Chondrocyte (in vitro differentiated cells): Measurements from ENCODE around the gene LRCH3. TPM values are rescaled to one million over a fixed set of nuclear protein-coding genes. Genes with fewer than 3 reads are reported as not detected.

Experiments used
- DNase-seq: peaks from one replicate; pipeline ENCODE4 v3.0.0; 2021; ENCODE audit warnings: mixed read lengths, low spot score
- H3K27ac Mint-ChIP-seq: one replicate; pipeline ENCODE4 v1.8.0; 2021; ENCODE audit warnings: mild to moderate bottlenecking, moderate library complexity, mixed read lengths; ENCODE audit not compliant: unreplicated experiment
- H3K27me3 Mint-ChIP-seq: 2 replicates; pipeline ENCODE4 v1.8.0; 2021; ENCODE audit warnings: low read depth, mixed read lengths
- H3K36me3 Mint-ChIP-seq: 2 replicates; pipeline ENCODE4 v1.8.0; 2021; ENCODE audit warnings: low read depth, mixed read lengths
- H3K4me1 Mint-ChIP-seq: 2 replicates; pipeline ENCODE4 v1.8.0; 2021; ENCODE audit warnings: low read depth, mild to moderate bottlenecking, mixed read lengths
- H3K4me3 Mint-ChIP-seq: one replicate; pipeline ENCODE4 v1.8.0; 2021; ENCODE audit warnings: mild to moderate bottlenecking, moderate library complexity, mixed read lengths; ENCODE audit not compliant: unreplicated experiment
- H3K9me3 Mint-ChIP-seq: 2 replicates; pipeline ENCODE4 v1.8.0; 2021; ENCODE audit warnings: low read depth, mixed read lengths
- total RNA-seq: library from RNA; stranded (reverse); gene quantifications from 3 replicates; pipeline ENCODE4 v1.2.1, GENCODE V29; 2021
- TF ChIP-seq, protein P1 (sequence below): fragments of 200-600 bp; sonication (generic); IDR thresholded peaks from 2 replicates; pipeline ENCODE4 v1.5.0; 2021; ENCODE audit warnings: antibody characterized with exemption, mild to moderate bottlenecking, moderate library complexity

LRCH3 gene
- total RNA-seq, 1 donor from 2014 or later, result 49.8 TPM

DNA sequence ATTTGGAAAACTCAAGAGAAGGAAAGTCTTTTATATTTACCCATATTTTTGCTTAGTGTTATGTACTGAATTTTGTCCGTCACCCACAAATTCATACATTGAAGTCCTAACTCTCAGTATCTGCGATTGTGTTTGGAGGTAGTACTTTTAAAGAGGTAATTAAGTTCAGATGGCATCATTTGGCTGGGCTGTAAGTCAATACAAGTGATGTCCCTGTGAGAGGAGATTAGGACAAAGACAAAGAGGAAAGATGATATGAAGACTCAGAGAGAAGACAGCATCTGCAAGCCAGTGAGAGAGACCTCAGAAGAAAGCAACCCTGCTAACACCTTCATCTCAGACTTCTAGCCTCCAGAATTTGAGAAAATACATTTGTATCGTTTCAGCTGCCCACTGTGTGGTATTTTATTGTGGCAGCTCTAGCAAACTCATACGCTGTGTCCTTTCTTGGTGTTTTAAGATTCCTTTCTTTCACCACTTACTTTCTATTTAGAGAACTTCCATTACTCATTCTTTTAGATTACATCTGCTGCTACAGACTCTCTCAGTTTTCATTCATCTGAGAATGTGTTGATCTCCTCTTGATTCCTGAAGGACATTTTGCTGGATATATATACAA is 17.0 kb downstream of the LRCH3 start:
- Mint-ChIP-seq H3K27me3 (no peaks in the 10 kb centered on the region), H3K36me3 (no peaks in the 10 kb centered on the region), H3K4me3 (no peak overlapping the region), H3K27ac (peak overlapping the region; percentile 84), H3K9me3 (no peaks in the 10 kb centered on the region), H3K4me1 (peaks cover 44% of the 10 kb centered on the region)
- TF ChIP-seq, protein P1, sequence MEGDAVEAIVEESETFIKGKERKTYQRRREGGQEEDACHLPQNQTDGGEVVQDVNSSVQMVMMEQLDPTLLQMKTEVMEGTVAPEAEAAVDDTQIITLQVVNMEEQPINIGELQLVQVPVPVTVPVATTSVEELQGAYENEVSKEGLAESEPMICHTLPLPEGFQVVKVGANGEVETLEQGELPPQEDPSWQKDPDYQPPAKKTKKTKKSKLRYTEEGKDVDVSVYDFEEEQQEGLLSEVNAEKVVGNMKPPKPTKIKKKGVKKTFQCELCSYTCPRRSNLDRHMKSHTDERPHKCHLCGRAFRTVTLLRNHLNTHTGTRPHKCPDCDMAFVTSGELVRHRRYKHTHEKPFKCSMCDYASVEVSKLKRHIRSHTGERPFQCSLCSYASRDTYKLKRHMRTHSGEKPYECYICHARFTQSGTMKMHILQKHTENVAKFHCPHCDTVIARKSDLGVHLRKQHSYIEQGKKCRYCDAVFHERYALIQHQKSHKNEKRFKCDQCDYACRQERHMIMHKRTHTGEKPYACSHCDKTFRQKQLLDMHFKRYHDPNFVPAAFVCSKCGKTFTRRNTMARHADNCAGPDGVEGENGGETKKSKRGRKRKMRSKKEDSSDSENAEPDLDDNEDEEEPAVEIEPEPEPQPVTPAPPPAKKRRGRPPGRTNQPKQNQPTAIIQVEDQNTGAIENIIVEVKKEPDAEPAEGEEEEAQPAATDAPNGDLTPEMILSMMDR, result no peak
- no peak for DNase-seq

DNA sequence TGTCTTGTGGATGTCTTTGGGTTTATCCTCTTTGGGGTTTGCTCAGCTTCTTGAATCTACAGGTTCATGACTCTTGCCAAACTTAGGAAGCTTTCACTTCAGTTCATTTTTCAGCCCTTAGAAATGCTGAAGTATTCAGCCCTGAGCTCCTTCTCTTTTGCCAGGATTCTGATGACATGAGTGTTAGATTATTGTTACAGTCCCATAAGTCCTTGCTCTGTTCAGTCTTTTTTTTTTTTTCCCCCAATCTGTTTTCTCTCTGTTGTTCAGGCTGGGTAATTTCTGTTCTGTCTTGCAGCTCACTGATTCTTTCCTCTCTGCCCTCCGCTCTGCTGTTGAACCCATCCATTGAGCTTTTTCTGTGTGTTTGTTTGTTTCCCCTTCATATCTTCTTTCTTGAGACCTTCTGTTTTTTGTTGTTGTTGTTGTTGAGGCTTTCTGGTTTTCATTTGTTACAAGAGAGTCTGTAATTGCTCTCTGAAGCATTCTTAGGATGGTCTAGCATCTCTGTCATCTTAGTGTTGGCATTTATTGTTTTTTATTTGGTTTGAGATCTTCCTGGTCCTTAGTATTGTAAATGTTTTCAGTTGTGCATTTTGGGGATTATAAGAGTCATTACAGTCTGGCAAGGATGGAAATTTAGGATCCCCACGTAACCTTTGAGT is 18.4 kb downstream of the LRCH3 start:
- Mint-ChIP-seq H3K27me3 (no peaks in the 10 kb centered on the region), H3K4me3 (peak overlapping the region; percentile 16), H3K27ac (peak overlapping the region; percentile 84), H3K9me3 (no peaks in the 10 kb centered on the region), H3K4me1 (peaks cover 40% of the 10 kb centered on the region), H3K36me3 (no peaks in the 10 kb centered on the region)
- TF ChIP-seq, protein P1, result no peak
- no peak for DNase-seq

DNA sequence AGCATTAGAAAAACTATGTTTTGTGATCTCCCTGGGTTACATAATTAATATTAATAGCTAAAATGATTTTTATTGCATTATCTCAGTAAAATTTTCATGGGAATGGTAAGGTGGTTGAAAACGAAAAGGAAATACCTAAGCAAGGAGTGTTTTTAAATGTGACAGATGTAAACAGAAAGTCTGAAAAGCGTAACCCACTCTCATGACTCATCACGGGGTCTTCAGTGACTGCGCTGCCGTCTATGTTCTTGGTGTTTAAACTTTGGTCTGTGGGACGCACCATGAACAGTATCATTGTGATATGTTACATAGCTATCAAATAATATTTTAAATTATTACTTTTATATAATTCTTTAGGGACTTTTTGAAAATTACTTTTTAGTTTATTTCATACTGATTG is 19.8 kb downstream of the LRCH3 start:
- peaks cover 43% of the 10 kb centered on the region for H3K4me1 Mint-ChIP-seq

DNA sequence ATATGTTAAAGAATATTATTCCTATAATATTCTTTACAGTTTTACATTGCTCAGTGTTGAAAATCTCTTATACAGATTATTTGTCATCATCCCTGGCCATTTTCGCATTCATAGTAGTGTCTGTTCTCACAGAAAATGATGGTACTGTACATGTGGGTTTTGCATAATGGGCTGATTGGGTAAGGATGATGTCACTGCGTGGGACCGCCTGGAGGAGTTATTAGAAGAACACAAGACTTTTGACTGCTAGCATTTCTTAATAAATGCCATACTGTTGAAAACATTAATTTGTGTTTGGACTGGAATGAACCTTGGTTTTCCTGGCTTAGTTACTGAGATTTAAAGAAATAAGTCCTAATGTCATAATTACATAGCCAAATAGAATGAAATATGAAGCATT is 20.3 kb downstream of the LRCH3 start:
- Mint-ChIP-seq H3K4me1 (peaks cover 46% of the 10 kb centered on the region), H3K36me3 (no peaks in the 10 kb centered on the region), H3K27me3 (no peaks in the 10 kb centered on the region), H3K27ac (peak overlapping the region; percentile 49), H3K9me3 (no peaks in the 10 kb centered on the region), H3K4me3 (no peak overlapping the region)
- no peak for DNase-seq
- TF ChIP-seq, protein P1, result no peak

More for the DNA sequence above, 19.8 kb downstream of the LRCH3 start:
- no peaks in the 10 kb centered on the region for H3K9me3 Mint-ChIP-seq
- TF ChIP-seq, protein P1, result no peak
- H3K27me3 Mint-ChIP-seq, result no peaks in the 10 kb centered on the region
- peak overlapping the region; percentile 36 for H3K27ac Mint-ChIP-seq
- DNase-seq, result no peak
- no peaks in the 10 kb centered on the region for H3K36me3 Mint-ChIP-seq
- no peak overlapping the region for H3K4me3 Mint-ChIP-seq

DNA sequence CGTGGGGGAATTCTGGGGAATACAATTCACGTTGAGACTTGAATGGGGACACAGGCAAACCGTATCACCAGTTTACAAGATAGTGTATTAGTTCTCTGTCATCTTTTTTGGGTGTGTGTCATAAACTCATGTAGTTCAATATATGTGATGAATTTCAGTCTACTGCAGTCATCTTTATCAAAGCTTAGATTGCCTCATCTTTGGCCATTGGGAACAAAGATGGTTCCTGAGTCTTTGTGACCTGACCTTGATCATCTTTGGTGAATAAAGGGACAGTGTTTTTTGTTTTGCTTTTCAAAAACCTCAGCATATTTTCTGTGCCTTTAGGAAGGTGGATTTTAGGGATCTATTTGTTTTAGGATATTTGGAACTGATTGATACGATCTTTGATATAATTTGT is 23.3 kb downstream of the LRCH3 start:
- H3K36me3 Mint-ChIP-seq, result no peaks in the 10 kb centered on the region
- H3K27ac Mint-ChIP-seq, result no peak overlapping the region
- DNase-seq, result no peak
- H3K4me1 Mint-ChIP-seq, result peaks cover 25% of the 10 kb centered on the region
- TF ChIP-seq, protein P1, result no peak
- no peaks in the 10 kb centered on the region for H3K9me3 Mint-ChIP-seq
- H3K4me3 Mint-ChIP-seq, result no peak overlapping the region
- H3K27me3 Mint-ChIP-seq, result no peaks in the 10 kb centered on the region
